Tibial artery (tissue), 4 donors: ENCODE data around the gene MAS1L.
"Not testable (repeated sequence)": the region's sequence is repeated elsewhere in the genome, so short reads cannot be mapped to it uniquely, and the experiment has no call there.

Experiments
- DNase-seq, 2 donors: peaks; one replicate each; pipeline ENCODE4 v3.0.0-alpha.2; 2019
- H3K27ac ChIP-seq, 2 donors: fragments of 200-600 bp; sonication (generic) in 1 of 2; 1 replicate in 1 of 2; 2 replicates in 1 of 2; pipeline ENCODE4 v1.5.1; 2018 to 2019; ENCODE audit warnings: mild to moderate bottlenecking in 1 of 2
- H3K27me3 ChIP-seq, 2 donors: fragments of 200-600 bp; sonication (generic) in 1 of 2; one replicate each; pipeline versions ENCODE4 v1.5.1 to v1.6.0; 2016 to 2019
- H3K36me3 ChIP-seq, 3 donors: fragments of 200-600 bp; sonication (generic) in 2 of 3; one replicate each; pipeline ENCODE4 v1.5.1; 2016 to 2019; ENCODE audit warnings: mild to moderate bottlenecking in 2 of 3
- H3K4me1 ChIP-seq, 4 donors: fragments of 200-600 bp; sonication (generic) in 2 of 4; 1 replicate in 3 of 4; 2 replicates in 1 of 4; pipeline ENCODE4 v1.5.1; 2016 to 2019
- H3K4me3 ChIP-seq, 2 donors: fragments of 200-600 bp; sonication (generic) in 1 of 2; 1 replicate in 1 of 2; 2 replicates in 1 of 2; pipeline ENCODE4 v1.5.1; 2018 to 2019; ENCODE audit warnings: mild to moderate bottlenecking in 2 of 2
- H3K9me3 ChIP-seq, 3 donors: fragments of 200-600 bp; sonication (generic) in 1 of 3; one replicate each; pipeline ENCODE4 v1.5.1; 2016 to 2019
- intact Hi-C: fragments of 100-400 bp; cut with DNase I; formaldehyde crosslinking; loops from one replicate; pipeline ENCODE4 v1.15.0; 2023; ENCODE audit warnings: low total_unique reads
- TF ChIP-seq, protein P1 (sequence below), 2 experiments: fragments of 200-600 bp in 1 of 2; fragments of 450-650 bp in 1 of 2; IDR thresholded peaks; one replicate each; pipeline ENCODE4 v1.5.1; 2017 to 2019; ENCODE audit warnings: antibody characterized with exemption in 2 of 2, mild to moderate bottlenecking in 1 of 2, moderate library complexity in 1 of 2

Gene MAS1L

DNA sequence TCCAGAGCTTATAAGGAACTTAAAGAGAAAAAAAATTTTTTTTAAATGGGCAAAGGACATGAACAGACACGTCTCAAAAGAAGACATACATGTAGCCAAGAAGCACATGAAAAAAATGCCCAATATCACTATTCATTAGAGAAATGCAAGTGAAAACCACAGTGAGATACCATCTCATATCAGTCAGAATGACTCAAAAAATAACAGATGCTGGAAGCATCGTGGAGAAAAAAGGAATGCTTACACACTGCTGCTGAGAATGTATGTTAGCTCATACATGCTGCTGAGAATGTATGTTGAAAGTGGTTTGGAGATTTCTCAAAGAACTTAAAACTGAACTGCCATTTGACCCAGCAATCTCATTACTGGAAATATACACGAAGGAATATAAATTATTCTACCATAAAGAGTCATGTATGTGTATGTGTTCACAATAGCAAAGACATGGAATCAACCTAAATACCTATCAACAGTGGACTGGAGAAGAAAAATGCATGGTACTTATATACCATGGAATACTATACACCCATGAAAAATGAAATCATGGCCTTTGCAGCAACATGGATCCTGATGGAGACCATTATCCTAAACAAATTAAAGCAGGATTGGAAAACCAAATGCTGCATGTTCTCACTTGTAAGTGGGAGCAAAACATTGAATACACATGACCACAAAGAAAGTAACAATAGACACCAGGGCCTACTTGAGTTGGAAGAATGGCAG is 36.1 kb downstream of the MAS1L start:
- intact Hi-C loops, result no loop called here
- TF ChIP-seq, protein P1, sequence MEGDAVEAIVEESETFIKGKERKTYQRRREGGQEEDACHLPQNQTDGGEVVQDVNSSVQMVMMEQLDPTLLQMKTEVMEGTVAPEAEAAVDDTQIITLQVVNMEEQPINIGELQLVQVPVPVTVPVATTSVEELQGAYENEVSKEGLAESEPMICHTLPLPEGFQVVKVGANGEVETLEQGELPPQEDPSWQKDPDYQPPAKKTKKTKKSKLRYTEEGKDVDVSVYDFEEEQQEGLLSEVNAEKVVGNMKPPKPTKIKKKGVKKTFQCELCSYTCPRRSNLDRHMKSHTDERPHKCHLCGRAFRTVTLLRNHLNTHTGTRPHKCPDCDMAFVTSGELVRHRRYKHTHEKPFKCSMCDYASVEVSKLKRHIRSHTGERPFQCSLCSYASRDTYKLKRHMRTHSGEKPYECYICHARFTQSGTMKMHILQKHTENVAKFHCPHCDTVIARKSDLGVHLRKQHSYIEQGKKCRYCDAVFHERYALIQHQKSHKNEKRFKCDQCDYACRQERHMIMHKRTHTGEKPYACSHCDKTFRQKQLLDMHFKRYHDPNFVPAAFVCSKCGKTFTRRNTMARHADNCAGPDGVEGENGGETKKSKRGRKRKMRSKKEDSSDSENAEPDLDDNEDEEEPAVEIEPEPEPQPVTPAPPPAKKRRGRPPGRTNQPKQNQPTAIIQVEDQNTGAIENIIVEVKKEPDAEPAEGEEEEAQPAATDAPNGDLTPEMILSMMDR (IDR thresholded peaks at IDR 0.05), result no peak

DNA sequence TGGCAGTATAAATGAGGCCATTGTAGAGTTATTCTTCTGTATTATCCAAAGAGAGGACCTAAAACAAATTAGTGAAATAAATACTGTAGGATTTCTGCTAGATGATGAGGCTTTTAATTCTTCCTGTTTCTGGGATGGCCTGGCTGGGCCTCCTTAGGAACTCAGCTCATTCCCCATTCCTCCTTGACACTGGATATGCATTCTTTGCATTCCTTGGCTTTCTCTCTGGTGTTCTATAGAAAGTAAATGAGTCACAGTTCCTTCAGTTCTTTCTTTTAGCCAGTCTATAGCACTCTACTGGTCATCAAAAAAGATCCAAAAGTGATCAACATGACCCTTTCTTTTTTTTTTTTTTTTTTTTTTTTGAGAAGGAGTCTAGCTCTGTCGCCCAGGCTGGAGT is 40.1 kb downstream of the MAS1L start:
- Histone ChIP-seq H3K27ac (no peak overlapping the region), H3K27me3 (no peaks in the 10 kb centered on the region), H3K4me3 (no peak overlapping the region), H3K36me3 (no peaks in the 10 kb centered on the region), H3K4me1 (no peaks in the 10 kb centered on the region), H3K9me3 (no peaks in the 10 kb centered on the region)
- no peak for DNase-seq
- intact Hi-C loops, result no loop called here
- TF ChIP-seq, protein P1 (IDR thresholded peaks at IDR 0.05), result no peak

More for the DNA sequence above, 36.1 kb downstream of the MAS1L start:
- no peaks in the 10 kb centered on the region for H3K27me3 ChIP-seq
- no peak overlapping the region for H3K27ac ChIP-seq
- no peak for DNase-seq
- no peaks in the 10 kb centered on the region for H3K9me3 ChIP-seq
- H3K4me3 ChIP-seq, result no peak overlapping the region
- H3K36me3 ChIP-seq, result no peaks in the 10 kb centered on the region
- no peaks in the 10 kb centered on the region for H3K4me1 ChIP-seq

DNA sequence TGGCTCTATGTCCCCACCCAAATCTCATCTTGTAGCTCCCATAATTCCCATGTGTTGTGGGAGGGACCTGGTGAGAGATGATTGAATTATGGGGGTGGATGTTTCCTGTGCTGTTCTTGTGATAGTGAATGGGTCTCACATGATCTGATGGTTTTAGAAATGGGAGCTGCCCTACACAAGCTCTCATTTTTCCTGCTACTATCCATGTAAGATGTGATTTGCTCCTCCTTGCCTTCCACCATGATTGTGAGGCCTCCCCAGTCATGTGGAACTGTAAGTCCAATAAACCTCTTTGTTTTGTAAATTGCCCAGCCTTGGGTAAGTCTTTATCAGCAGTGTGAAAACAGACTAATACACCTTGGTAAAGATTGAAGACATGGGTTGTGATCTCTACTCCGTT is 43.7 kb downstream of the MAS1L start:
- H3K27ac ChIP-seq, H3K4me1 ChIP-seq, intact Hi-C loops, H3K27me3 ChIP-seq, H3K9me3 ChIP-seq, H3K36me3 ChIP-seq, H3K4me3 ChIP-seq, DNase-seq: not testable (repeated sequence)

DNA sequence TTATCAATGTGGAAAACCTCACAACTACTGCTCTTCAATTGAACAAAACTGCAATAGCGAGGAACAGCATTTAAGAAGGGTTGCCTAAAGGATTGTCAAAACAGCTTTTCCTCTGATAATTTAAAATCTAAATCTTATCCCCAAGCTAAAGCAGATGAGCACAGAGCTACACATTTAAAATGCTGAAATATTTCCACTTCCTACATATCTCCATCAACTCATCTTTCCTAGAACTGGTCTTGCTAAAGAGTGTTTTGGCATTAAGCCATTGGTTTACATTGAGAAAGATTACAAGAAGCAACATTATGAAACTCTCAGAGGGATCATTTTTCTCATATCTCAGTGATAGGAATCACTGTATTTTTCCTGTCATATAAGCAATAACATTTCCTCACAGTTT is 45.0 kb downstream of the MAS1L start:
- TF ChIP-seq, protein P1 (IDR thresholded peaks at IDR 0.05), result no peak
- no peak overlapping the region for H3K4me3 ChIP-seq
- no peaks in the 10 kb centered on the region for H3K27me3 ChIP-seq
- intact Hi-C loops, result no loop called here
- H3K9me3 ChIP-seq, result no peaks in the 10 kb centered on the region
- no peaks in the 10 kb centered on the region for H3K36me3 ChIP-seq
- H3K27ac ChIP-seq, result no peak overlapping the region
- DNase-seq, result no peak
- H3K4me1 ChIP-seq, result no peaks in the 10 kb centered on the region

DNA sequence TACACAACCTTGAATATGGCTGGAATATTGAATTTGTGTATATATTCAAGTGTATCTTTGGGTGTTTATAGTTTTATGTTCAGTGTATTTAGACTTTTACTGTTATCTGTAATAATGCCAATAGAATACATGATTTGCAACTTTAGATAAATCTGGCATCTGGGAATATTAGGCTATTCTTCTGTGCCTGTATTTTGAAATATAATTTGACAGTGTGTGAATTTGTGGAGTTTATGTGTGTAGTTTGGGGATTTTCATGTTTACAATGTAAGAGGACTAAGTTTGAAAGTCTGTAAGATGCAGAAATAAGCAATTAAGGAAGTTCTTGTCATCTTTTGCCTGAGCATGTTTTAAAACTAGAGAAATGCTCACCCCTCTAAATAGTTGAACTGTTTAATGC is 48.8 kb downstream of the MAS1L start, which contains the start of gene OR10C1:
TSS of gene OR10C1 (plus strand) at position 301 of the 400 bp plus-strand sequence. CDS start 710 bp downstream, outside the sequence.
- no peaks in the 10 kb centered on the region for H3K4me1 ChIP-seq
- intact Hi-C loops, result no loop called here
- no peak within 1 kb of the TSS for H3K4me3 ChIP-seq
- H3K27me3 ChIP-seq, result no peaks in the 10 kb centered on the region
- no peak for DNase-seq
- H3K27ac ChIP-seq, result no peak within 1 kb of the TSS
- no peaks in the 10 kb centered on the region for H3K36me3 ChIP-seq
- H3K9me3 ChIP-seq, result no peaks in the 10 kb centered on the region
- TF ChIP-seq, protein P1 (IDR thresholded peaks at IDR 0.05), result no peak

DNA sequence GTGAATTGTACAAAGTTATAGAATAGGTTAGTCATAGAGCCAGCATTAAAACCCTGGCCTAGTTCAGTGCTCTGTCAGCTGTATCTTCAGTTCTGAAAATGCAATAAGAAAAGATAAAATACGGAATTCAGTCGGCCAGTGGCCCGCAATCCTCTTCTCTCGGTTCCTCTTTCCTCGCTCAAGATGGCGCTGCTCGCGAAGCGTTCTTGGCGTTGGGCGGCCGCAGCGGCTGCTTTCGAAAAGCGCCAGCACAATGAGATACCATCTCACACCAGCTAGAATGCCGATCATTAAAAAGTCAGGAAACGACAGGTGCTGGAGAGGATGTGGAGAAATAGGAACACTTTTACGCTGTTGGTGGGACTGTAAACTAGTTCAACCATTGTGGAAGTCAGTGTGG is 51.0 kb downstream of the MAS1L start:
- intact Hi-C loops, H3K27me3 ChIP-seq, H3K36me3 ChIP-seq, H3K4me3 ChIP-seq, H3K9me3 ChIP-seq, H3K27ac ChIP-seq, H3K4me1 ChIP-seq, DNase-seq: not testable (repeated sequence)
